H1 (cell line): Measurements from ENCODE around the gene COX19. TPM values are rescaled to one million over a fixed set of nuclear protein-coding genes. Genes with fewer than 3 reads are reported as not detected.

Experiments
- CHD7 ChIP-seq: fragments of 300-600 bp; sonication (generic); IDR thresholded peaks from 2 replicates; pipeline ENCODE4 v1.7.1; 2012; ENCODE audit warnings: low read length, moderate library complexity, mild to moderate bottlenecking, inconsistent platforms; ENCODE audit not compliant: insufficient replicate concordance
- HDAC6 ChIP-seq: IDR thresholded peaks from one replicate; pipeline ENCODE4 v1.7.1; 2012; ENCODE audit warnings: low read depth, mild to moderate bottlenecking, inconsistent platforms, low read length, moderate library complexity
- SIRT6 ChIP-seq: IDR thresholded peaks from one replicate; pipeline ENCODE4 v1.7.1; 2012; ENCODE audit warnings: low read length, inconsistent platforms
- TEAD4 ChIP-seq: IDR thresholded peaks from 2 replicates; pipeline ENCODE4 v1.6.1; 2012; ENCODE audit warnings: low read depth, low read length, inconsistent platforms, mixed read lengths
- polyA plus RNA-seq, 7 experiments: library from polyadenylated mRNA; depleted of rRNA in 3 of 7; stranded (reverse) in 5 of 7; unstranded in 2 of 7; fragments of >200 nt in 5 of 7; fragments of 200-250 nt in 2 of 7; gene quantifications; 1 replicate in 5 of 7; 2 replicates in 1 of 7; 4 replicates in 1 of 7; pipeline versions ENCODE4 v1.2.1 to v1.2.3, GENCODE V29; 2011 to 2013; ENCODE audit warnings: missing spikeins in 2 of 7, mixed read lengths in 2 of 7
- total RNA-seq: library from RNA; stranded (reverse); fragmentation: NEBNext Ultra II Directional; extraction: Animal tissue kit (Norgen Biotek cat#: 25700); gene quantifications from 2 replicates; pipeline ENCODE4 v1.2.1, GENCODE V29; 2021

Gene COX19
- total and polyA plus RNA-seq, 2 of the 8 experiments (the other 6 are each of a cell fraction or from before 2014, with no cell fraction given), result 3.9 to 7.9 TPM

GRCh38 chr7:977326-978048 is 2.1 kb upstream of the COX19 start (continued):
- TF ChIP-seq CHD7, result no peak
- TF ChIP-seq HDAC6, result no peak
- TF ChIP-seq SIRT6, result no peak
- no peak for TF ChIP-seq TEAD4
